Osteoblast (primary cell): Measurements from ENCODE around the gene ALKBH6. TPM values are rescaled to one million over a fixed set of nuclear protein-coding genes. Genes with fewer than 3 reads are reported as not detected.

Source experiments
- DNase-seq: peaks from one replicate; pipeline ENCODE4 v3.0.0; 2011; ENCODE audit warnings: low spot score, mixed read lengths; ENCODE audit not compliant: insufficient read length; ENCODE audit errors: missing footprints
- H2AFZ ChIP-seq: 2 replicates; pipeline ENCODE4 v1.6.0; 2011; ENCODE audit warnings: mild to moderate bottlenecking, low read length
- H3K27ac ChIP-seq: 2 replicates; pipeline ENCODE4 v1.5.1; 2011; ENCODE audit warnings: mild to moderate bottlenecking, low read depth, low read length, moderate library complexity
- H3K27me3 ChIP-seq: 2 replicates; pipeline ENCODE4 v1.6.0; 2012; ENCODE audit warnings: mild to moderate bottlenecking, control low read depth, inconsistent platforms, low read length, moderate library complexity; ENCODE audit not compliant: insufficient read depth
- H3K36me3 ChIP-seq: 2 replicates; pipeline ENCODE4 v1.5.1; 2011; ENCODE audit warnings: mild to moderate bottlenecking, low read length, control low read depth, moderate library complexity; ENCODE audit not compliant: insufficient read depth
- H3K4me1 ChIP-seq: 2 replicates; pipeline ENCODE4 v1.5.1; 2011; ENCODE audit warnings: mild to moderate bottlenecking, low read length, control low read depth, moderate library complexity; ENCODE audit not compliant: insufficient read depth
- H3K4me2 ChIP-seq: 2 replicates; pipeline ENCODE4 v1.6.0; 2011; ENCODE audit warnings: mild to moderate bottlenecking, low read length; ENCODE audit not compliant: insufficient read depth
- H3K4me3 ChIP-seq: fragments of 200-600 bp; sonication (generic); 3 replicates; pipeline ENCODE4 v1.5.1; 2012; ENCODE audit warnings: mild to moderate bottlenecking, low read length, inconsistent platforms; ENCODE audit not compliant: insufficient read depth
- H3K79me2 ChIP-seq: 2 replicates; pipeline ENCODE4 v1.6.0; 2012; ENCODE audit warnings: mild to moderate bottlenecking, low read length, control low read depth, inconsistent platforms; ENCODE audit not compliant: insufficient read depth
- H3K9me3 ChIP-seq: 2 replicates; pipeline ENCODE4 v1.5.1; 2011; ENCODE audit warnings: low read depth, low read length, control low read depth
- H4K20me1 ChIP-seq: 2 replicates; pipeline ENCODE4 v1.6.0; 2012; ENCODE audit warnings: mild to moderate bottlenecking, low read length, control low read depth; ENCODE audit not compliant: insufficient read depth
- CTCF ChIP-seq: IDR thresholded peaks from 2 replicates; pipeline ENCODE4 v1.5.1; 2011; ENCODE audit warnings: mild to moderate bottlenecking, low read depth, low read length, moderate library complexity; ENCODE audit errors: extremely low read depth
- total RNA-seq: library from RNA; depleted of rRNA; stranded (reverse); fragments of >200 nt; gene quantifications from 2 replicates; pipeline ENCODE4 v1.2.3, GENCODE V29; 2012

The ALKBH6 gene
- total RNA-seq, 1 donor: 12.3 TPM

DNA sequence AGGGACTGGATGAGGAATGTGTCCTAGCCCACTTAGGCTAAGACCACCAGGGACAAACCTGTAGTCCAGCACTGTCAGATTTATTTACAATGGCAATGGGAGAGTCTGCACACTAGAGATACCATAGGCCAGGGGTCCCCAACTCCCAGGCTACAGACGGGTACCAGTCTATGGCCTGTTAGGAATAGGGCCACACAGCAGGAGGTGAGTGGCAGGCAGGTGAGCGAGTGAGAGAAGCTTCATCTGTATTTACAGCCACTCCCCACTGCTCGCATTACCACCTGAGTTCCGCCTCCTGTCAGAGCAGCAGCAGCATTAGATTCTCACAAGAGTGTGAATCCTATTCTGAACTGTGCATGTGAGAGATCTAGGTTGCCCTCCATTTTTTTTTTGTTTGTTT is 37.6 kb upstream of the ALKBH6 start:
- H3K4me3 ChIP-seq: no peak overlapping the region
- no peaks in the 10 kb centered on the region for H3K27me3 ChIP-seq
- H3K36me3 ChIP-seq: no peaks in the 10 kb centered on the region
- no peaks in the 10 kb centered on the region for H3K9me3 ChIP-seq
- no peaks in the 10 kb centered on the region for H4K20me1 ChIP-seq
- no peak for TF ChIP-seq CTCF
- no peak overlapping the region for H3K27ac ChIP-seq
- H3K4me2 ChIP-seq: no peak overlapping the region
- DNase-seq: no peak
- peaks cover 18% of the 10 kb centered on the region for H3K4me1 ChIP-seq
- no peak overlapping the region for H2AFZ ChIP-seq
- peaks cover 20% of the 10 kb centered on the region for H3K79me2 ChIP-seq

- H2AFZ ChIP-seq: no peak overlapping the region
- no peak overlapping the region for H3K4me3 ChIP-seq
- H4K20me1 ChIP-seq: no peaks in the 10 kb centered on the region
- no peak overlapping the region for H3K4me2 ChIP-seq
- no peaks in the 10 kb centered on the region for H3K9me3 ChIP-seq
- no peaks in the 10 kb centered on the region for H3K27me3 ChIP-seq
- peaks cover 16% of the 10 kb centered on the region for H3K4me1 ChIP-seq
- DNase-seq: no peak
- TF ChIP-seq CTCF: peak; percentile 9
- peaks cover 16% of the 10 kb centered on the region for H3K79me2 ChIP-seq
- H3K36me3 ChIP-seq: no peaks in the 10 kb centered on the region
- no peak overlapping the region for H3K27ac ChIP-seq
Observed at GRCh38 chr19:36051236-36051635, 37.2 kb upstream of the ALKBH6 start.

DNA sequence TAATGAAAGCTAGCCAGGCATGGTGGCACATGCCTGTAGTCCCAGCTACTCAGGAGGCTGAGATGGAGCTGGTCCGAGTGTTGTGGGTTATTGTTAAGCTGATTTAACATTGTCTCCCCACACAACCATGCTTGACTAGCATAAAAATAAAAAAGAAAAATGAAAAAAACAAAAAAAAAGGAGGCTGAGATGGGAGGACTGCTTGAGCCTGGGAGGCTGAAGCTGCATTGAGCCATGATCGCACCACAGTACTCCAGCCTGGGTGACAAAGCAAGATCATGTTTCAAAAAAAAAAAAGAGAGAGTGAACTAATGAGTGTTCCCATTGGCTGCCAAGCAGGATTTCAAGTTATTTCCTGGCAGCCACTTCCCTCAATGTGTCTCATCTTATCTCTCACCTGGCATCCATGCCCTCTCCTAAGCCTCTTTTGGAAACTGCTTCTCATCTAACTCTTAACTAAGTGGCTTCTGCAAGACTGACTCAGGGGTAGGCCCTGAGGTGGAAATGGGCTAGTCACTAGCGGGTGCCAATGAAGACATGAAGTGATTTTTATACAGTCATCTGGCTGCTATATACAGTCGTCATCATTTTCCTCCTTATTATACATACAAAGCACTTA is 35.2 kb upstream of the ALKBH6 start:
- no peaks in the 10 kb centered on the region for H3K27me3 ChIP-seq
- no peaks in the 10 kb centered on the region for H3K9me3 ChIP-seq
- no peak overlapping the region for H2AFZ ChIP-seq
- H3K79me2 ChIP-seq: peaks cover 4% of the 10 kb centered on the region
- H3K27ac ChIP-seq: no peak overlapping the region
- no peaks in the 10 kb centered on the region for H3K36me3 ChIP-seq
- no peak for TF ChIP-seq CTCF
- H3K4me2 ChIP-seq: no peak overlapping the region
- H4K20me1 ChIP-seq: no peaks in the 10 kb centered on the region
- H3K4me3 ChIP-seq: no peak overlapping the region
- DNase-seq: no peak
- H3K4me1 ChIP-seq: peaks cover 6% of the 10 kb centered on the region

GRCh38 chr19:36047835-36048234 is 33.8 kb upstream of the ALKBH6 start:
- Histone ChIP-seq H3K27me3 (no peaks in the 10 kb centered on the region), H2AFZ (no peak overlapping the region), H3K9me3 (no peaks in the 10 kb centered on the region), H3K27ac (no peak overlapping the region), H3K4me2 (no peak overlapping the region), H3K36me3 (no peaks in the 10 kb centered on the region), H3K79me2 (peaks cover 3% of the 10 kb centered on the region), H3K4me3 (no peak overlapping the region), H3K4me1 (peaks cover 4% of the 10 kb centered on the region), H4K20me1 (no peaks in the 10 kb centered on the region)
- no peak for TF ChIP-seq CTCF
- no peak for DNase-seq
